Testis (tissue), 2 donors: ENCODE data around the gene IL34.

Source experiments
- POLR2A ChIP-seq: fragments of 450-650 bp; IDR thresholded peaks from one replicate; pipeline ENCODE4 v1.6.1; 2017; ENCODE audit warnings: antibody characterized with exemption, mild to moderate bottlenecking, moderate library complexity
- TF ChIP-seq, protein P1 (sequence below), 3 experiments: fragments of 450-650 bp in 2 of 3; fragments of 200-600 bp in 1 of 3; sonication (generic) in 1 of 3; IDR thresholded peaks; one replicate each; pipeline ENCODE4 v1.5.1; 2016 to 2019; ENCODE audit warnings: antibody characterized with exemption in 3 of 3, mild to moderate bottlenecking in 2 of 3, moderate library complexity in 1 of 3

DNA sequence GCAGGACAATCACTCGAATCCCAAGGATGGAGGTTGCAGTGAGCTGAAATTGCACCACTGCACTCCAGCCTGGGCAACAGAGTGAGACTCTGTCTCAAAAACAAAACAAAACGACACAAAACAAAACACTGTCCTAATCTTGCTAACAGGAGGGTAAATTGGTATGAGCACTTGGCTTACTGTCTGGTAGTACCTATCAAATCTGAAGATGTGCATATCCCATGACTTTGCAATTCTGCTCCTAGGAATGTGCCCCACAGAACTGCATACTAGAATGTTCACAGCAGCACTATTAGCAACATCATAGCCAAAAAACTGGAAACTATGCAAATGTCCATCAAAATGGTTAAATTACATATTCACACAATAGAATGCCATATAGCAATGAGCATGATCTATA is 23.8 kb downstream of the IL34 start:
- TF ChIP-seq, protein P1, sequence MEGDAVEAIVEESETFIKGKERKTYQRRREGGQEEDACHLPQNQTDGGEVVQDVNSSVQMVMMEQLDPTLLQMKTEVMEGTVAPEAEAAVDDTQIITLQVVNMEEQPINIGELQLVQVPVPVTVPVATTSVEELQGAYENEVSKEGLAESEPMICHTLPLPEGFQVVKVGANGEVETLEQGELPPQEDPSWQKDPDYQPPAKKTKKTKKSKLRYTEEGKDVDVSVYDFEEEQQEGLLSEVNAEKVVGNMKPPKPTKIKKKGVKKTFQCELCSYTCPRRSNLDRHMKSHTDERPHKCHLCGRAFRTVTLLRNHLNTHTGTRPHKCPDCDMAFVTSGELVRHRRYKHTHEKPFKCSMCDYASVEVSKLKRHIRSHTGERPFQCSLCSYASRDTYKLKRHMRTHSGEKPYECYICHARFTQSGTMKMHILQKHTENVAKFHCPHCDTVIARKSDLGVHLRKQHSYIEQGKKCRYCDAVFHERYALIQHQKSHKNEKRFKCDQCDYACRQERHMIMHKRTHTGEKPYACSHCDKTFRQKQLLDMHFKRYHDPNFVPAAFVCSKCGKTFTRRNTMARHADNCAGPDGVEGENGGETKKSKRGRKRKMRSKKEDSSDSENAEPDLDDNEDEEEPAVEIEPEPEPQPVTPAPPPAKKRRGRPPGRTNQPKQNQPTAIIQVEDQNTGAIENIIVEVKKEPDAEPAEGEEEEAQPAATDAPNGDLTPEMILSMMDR (IDR thresholded peaks at IDR 0.05) = no peak
- TF ChIP-seq POLR2A = no peak
